B cell (primary cell): ENCODE data around the gene RABEP2. TPM values are rescaled to one million over a fixed set of nuclear protein-coding genes. Genes with fewer than 3 reads are reported as not detected.

Experiments used
- ATAC-seq: fragments of 200-7000 bp; cut with Tn5 transposase; one replicate; pipeline ENCODE4 v1.10.0; 2021; ENCODE audit warnings: low read depth, mild to moderate bottlenecking, moderate number of reproducible peaks, moderate library complexity
- CTCF ChIA-PET: fragments of 350-600 bp; sonication (Branson Sonifier 250); formaldehyde crosslinking; loops from one replicate; lab custom pipeline; 2021; ENCODE audit warnings: antibody characterized with exemption, inconsistent platforms; lab: Charles Lee
- POLR2A ChIA-PET: fragments of 350-600 bp; sonication (Branson Sonifier 250); formaldehyde crosslinking; loops from one replicate; lab custom pipeline; 2021; ENCODE audit warnings: antibody characterized with exemption; lab: Charles Lee
- DNase-seq: peaks from one replicate; pipeline ENCODE4 v3.0.0; 2013
- H2AFZ ChIP-seq: 2 replicates; pipeline ENCODE4 v1.6.1; 2012; ENCODE audit warnings: mild to moderate bottlenecking, low read depth, low read length; ENCODE audit not compliant: insufficient read depth, poor library complexity, severe bottlenecking
- H3K27ac ChIP-seq, 2 donors: 1 replicate in 1 of 2; 2 replicates in 1 of 2; pipeline ENCODE4 v1.5.1; 2012 to 2013; ENCODE audit warnings: low read length in 2 of 2, mild to moderate bottlenecking in 2 of 2, moderate library complexity in 1 of 2
- H3K27me3 ChIP-seq, 4 experiments: fragments of 200-600 bp in 1 of 4; sonication (generic) in 1 of 4; replicated peaks in 1 of 4; 1 replicate in 2 of 4; 2 replicates in 2 of 4; pipeline versions ENCODE4 v1.6.1 to v1.7.0; 2013 to 2016; ENCODE audit warnings: low read length in 3 of 4, mild to moderate bottlenecking in 2 of 4, mixed read lengths in 1 of 4, moderate library complexity in 1 of 4; ENCODE audit not compliant: insufficient read depth in 4 of 4, control insufficient read depth in 3 of 4; ENCODE audit errors: control extremely low read depth in 1 of 4
- H3K36me3 ChIP-seq, 2 experiments: replicated peaks in 1 of 2; 1 replicate in 1 of 2; 2 replicates in 1 of 2; pipeline versions ENCODE4 v1.6.1 to v1.7.1; 2013; ENCODE audit warnings: low read length in 1 of 2; ENCODE audit not compliant: insufficient read depth in 2 of 2, control insufficient read depth in 1 of 2; ENCODE audit errors: control extremely low read depth in 1 of 2, extremely low read depth in 1 of 2
- H3K4me1 ChIP-seq, 2 donors: fragments of 200-600 bp in 1 of 2; sonication (generic) in 1 of 2; 1 replicate in 1 of 2; 2 replicates in 1 of 2; pipeline versions ENCODE4 v1.5.1 to v1.6.1; 2013 to 2017; ENCODE audit warnings: low read length in 2 of 2; ENCODE audit not compliant: control insufficient read depth in 2 of 2, insufficient read depth in 2 of 2
- H3K4me2 ChIP-seq: replicated peaks from 2 replicates; pipeline ENCODE3; 2012; ENCODE audit warnings: mild to moderate bottlenecking, low read depth, low read length; ENCODE audit not compliant: poor library complexity, severe bottlenecking
- H3K4me3 ChIP-seq, 5 experiments: fragments of 200-600 bp in 1 of 5; sonication (generic) in 1 of 5; 1 replicate in 3 of 5; 2 replicates in 2 of 5; pipeline versions ENCODE4 v1.5.1 to v1.7.0; 2011 to 2016; ENCODE audit warnings: low read length in 4 of 5, mild to moderate bottlenecking in 4 of 5, low read depth in 2 of 5, control low read depth in 1 of 5, moderate library complexity in 1 of 5; ENCODE audit not compliant: insufficient read depth in 1 of 5; ENCODE audit errors: control extremely low read depth in 1 of 5, extremely low read depth in 1 of 5
- H3K79me2 ChIP-seq: fragments of 200-600 bp; sonication (generic); one replicate; pipeline ENCODE4 v1.6.0; 2016; ENCODE audit warnings: low read length; ENCODE audit not compliant: control insufficient read depth, insufficient read depth
- H3K9ac ChIP-seq: fragments of 200-600 bp; sonication (generic); 2 replicates; pipeline ENCODE4 v1.6.1; 2017; ENCODE audit warnings: mild to moderate bottlenecking, low read length, moderate library complexity
- H3K9me3 ChIP-seq, 3 donors: one replicate each; pipeline versions ENCODE4 v1.6.1 to v1.7.1; 2013; ENCODE audit warnings: low read length in 2 of 3; ENCODE audit not compliant: control insufficient read depth in 2 of 3, insufficient read depth in 1 of 3; ENCODE audit errors: control extremely low read depth in 1 of 3
- H4K20me1 ChIP-seq: 2 replicates; pipeline ENCODE4 v1.6.0; 2012; ENCODE audit warnings: mild to moderate bottlenecking, low read length; ENCODE audit not compliant: insufficient read depth, control insufficient read depth, poor library complexity, severe bottlenecking
- H3K27ac Mint-ChIP-seq: one replicate; pipeline ENCODE4 v1.8.0; 2021; ENCODE audit warnings: mixed read lengths
- H3K27me3 Mint-ChIP-seq: one replicate; pipeline ENCODE4 v1.8.0; 2021; ENCODE audit warnings: mixed read lengths
- H3K4me1 Mint-ChIP-seq: one replicate; pipeline ENCODE4 v1.8.0; 2021; ENCODE audit warnings: mixed read lengths
- H3K4me3 Mint-ChIP-seq: one replicate; pipeline ENCODE4 v1.8.0; 2021; ENCODE audit warnings: mixed read lengths
- H3K9me3 Mint-ChIP-seq: one replicate; pipeline ENCODE4 v1.8.0; 2022; ENCODE audit warnings: mixed read lengths; ENCODE audit not compliant: insufficient read depth
- CTCF ChIP-seq: fragments of 200-600 bp; IDR thresholded peaks from one replicate; pipeline ENCODE4 v1.8.0; 2022; ENCODE audit warnings: antibody characterized with exemption, mild to moderate bottlenecking
- EZH2 ChIP-seq: IDR thresholded peaks from 2 replicates; pipeline ENCODE4 v1.6.1; 2012; ENCODE audit warnings: borderline replicate concordance, low read depth, mild to moderate bottlenecking, moderate library complexity, low read length; ENCODE audit not compliant: insufficient read depth, poor library complexity, severe bottlenecking
- WGBS: methylation state at CpG from one replicate; pipeline ENCODE4 v1.1.5; 2013; ENCODE audit warnings: missing lambda C conversion rate; ENCODE audit not compliant: insufficient coverage; 5-methylcytosine and 5-hydroxymethylcytosine counted together
- intact Hi-C: fragments of 100-400 bp; cut with micrococcal nuclease; formaldehyde crosslinking; loops from one replicate; pipeline ENCODE4 v1.10.0; 2022
- polyA plus RNA-seq: library from polyadenylated mRNA; depleted of rRNA; stranded (reverse); fragments of >200 nt; gene quantifications from 2 replicates; pipeline ENCODE4 v1.2.3, GENCODE V29; 2012
- total RNA-seq, 2 donors: library from RNA; stranded (reverse); fragments of 120-200 nt in 1 of 2; gene quantifications; 1 replicate in 1 of 2; 2 replicates in 1 of 2; pipeline versions ENCODE4 v1.2.3 to v1.2.4, GENCODE V29; 2013 to 2022

Gene RABEP2
- total and polyA plus RNA-seq, 2 donors (not counting 1 experiment from before 2014, with no cell fraction given): 136 to 178 TPM

GRCh38 chr16:28880589-28880915 lies 44.5 kb downstream of the RABEP2 start:
- Histone ChIP-seq H3K4me1 (peaks cover 13 to 17% of the 10 kb centered on the region in 2 donors), H3K9ac (peak overlapping the region; percentile 90), H3K4me3 (peak overlapping the region in 4 of 5 experiments; percentile 72 to 94 (median 87)), H3K27ac (no peak overlapping the region), H4K20me1 (no peaks in the 10 kb centered on the region), H3K79me2 (no peaks in the 10 kb centered on the region), H3K27me3 (peaks cover 0 to 8% (median 1%) of the 10 kb centered on the region in 4 experiments), H3K9me3 (no peaks in the 10 kb centered on the region), H3K4me2 (peak overlapping the region; percentile 100), H2AFZ (peak overlapping the region; percentile 100), H3K36me3 (no peaks in the 10 kb centered on the region)
- ChIA-PET CTCF (interaction anchor here (1.1 to 2.9 kb wide), 3 partner anchors 45 to 64 kb away, joined by 3 to 23 read pairs (median 4); no protein-coding TSS in a partner anchor), POLR2A (interaction anchor here (0.6 to 2.2 kb wide), 3 partner anchors 17 to 51 kb away, joined by 3 to 8 read pairs (median 7); partner anchors contain the start of gene CD19)
- WGBS: 40% methylated on average over 10 of the region's 11 CpGs
- Mint-ChIP-seq H3K27me3 (peaks cover 6% of the 10 kb centered on the region), H3K4me3 (peak overlapping the region; percentile 92), H3K9me3 (no peaks in the 10 kb centered on the region), H3K27ac (no peak overlapping the region), H3K4me1 (peaks cover 15% of the 10 kb centered on the region)
- intact Hi-C loops: loop anchor here (1.0 kb wide), 2 partner anchors 34 to 45 kb away; partner anchors contain the start of genes RABEP2 and TUFM
- peak; percentile 9 for DNase-seq
- no peak for ATAC-seq
- TF ChIP-seq CTCF: no peak
- TF ChIP-seq EZH2: no peak

GRCh38 chr16:28879841-28880588 lies 45.0 kb downstream of the RABEP2 start:
- intact Hi-C loops: loop anchor here (1.0 kb wide), 4 partner anchors 17 to 65 kb away; partner anchors contain the start of genes RABEP2, SH2B1 and TUFM
- H4K20me1 ChIP-seq: no peaks in the 10 kb centered on the region
- H3K4me1 Mint-ChIP-seq: peaks cover 15% of the 10 kb centered on the region
- peaks cover 13 to 17% of the 10 kb centered on the region in 2 donors for H3K4me1 ChIP-seq
- H3K9me3 ChIP-seq: no peaks in the 10 kb centered on the region
- no peaks in the 10 kb centered on the region for H3K79me2 ChIP-seq
- peaks cover 6% of the 10 kb centered on the region for H3K27me3 Mint-ChIP-seq
- peak overlapping the region; percentile 90 for H3K9ac ChIP-seq
- peak; percentile 99 for ATAC-seq
- POLR2A ChIA-PET: interaction anchor here (0.6 to 2.2 kb wide), 6 partner anchors 17 to 71 kb away, joined by 3 to 12 read pairs (median 6); partner anchors contain the start of genes CD19, NFATC2IP and SH2B1
- peak; percentile 89 for DNase-seq
- peak overlapping the region; percentile 100 for H3K4me2 ChIP-seq
- peak overlapping the region; percentile 53 to 94 (median 87) for H3K4me3 ChIP-seq
- WGBS: 2% methylated on average over 66 of the region's 66 CpGs
- peaks cover 0 to 8% (median 1%) of the 10 kb centered on the region in 4 experiments for H3K27me3 ChIP-seq
- no peaks in the 10 kb centered on the region for H3K36me3 ChIP-seq
- no peaks in the 10 kb centered on the region for H3K9me3 Mint-ChIP-seq
- H3K4me3 Mint-ChIP-seq: peak overlapping the region; percentile 92
- H3K27ac ChIP-seq: peak overlapping the region in 1 of 2 donors; percentile 43
- H3K27ac Mint-ChIP-seq: no peak overlapping the region
- peak overlapping the region; percentile 100 for H2AFZ ChIP-seq
- CTCF ChIA-PET: interaction anchor here (0.9 to 2.9 kb wide), 7 partner anchors 17 to 65 kb away, joined by 3 to 23 read pairs (median 4); no protein-coding TSS in a partner anchor
- TF ChIP-seq CTCF: no peak
- TF ChIP-seq EZH2: no peak
